ENCODE measurements around the gene CAMTA1.

CAMTA1 gene

GRCh38 chr1:7103874-7104273 is 318.6 kb downstream of the CAMTA1 start:
- no peak overlapping the region for H3K4me3 ChIP-seq (ENCODE audit: low read depth, low read length)
- no peak for TF ChIP-seq CTCF (IDR thresholded peaks at IDR 0.05; ENCODE audit: low read depth, low read length, missing control alignments)
- no peak for DNase-seq (ENCODE audit: low read depth)

DNA sequence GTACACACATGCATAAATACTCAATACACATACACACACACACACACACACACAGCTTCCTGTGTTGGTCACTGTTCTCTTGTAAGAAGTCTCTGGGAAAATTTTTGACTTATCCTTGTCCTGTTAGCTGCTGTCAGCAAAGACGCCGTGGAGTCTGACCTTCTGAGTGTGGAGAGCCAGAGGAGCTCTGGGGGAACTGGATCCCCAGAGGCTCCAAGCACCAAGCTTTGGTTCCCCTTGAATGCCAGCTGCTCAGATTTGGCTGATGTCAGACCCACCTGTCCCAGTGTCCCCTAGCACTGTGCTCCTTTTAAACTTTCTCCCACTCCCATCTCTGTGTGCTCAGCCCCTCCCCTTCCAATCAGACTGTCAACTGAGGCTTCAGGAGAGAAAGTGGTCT is 319.1 kb downstream of the CAMTA1 start:
- no peak for TF ChIP-seq CTCF (IDR thresholded peaks at IDR 0.05; ENCODE audit: low read depth, low read length, missing control alignments)
- H3K4me3 ChIP-seq (ENCODE audit: low read depth, low read length) = no peak overlapping the region
- DNase-seq (ENCODE audit: low read depth) = no peak

DNA sequence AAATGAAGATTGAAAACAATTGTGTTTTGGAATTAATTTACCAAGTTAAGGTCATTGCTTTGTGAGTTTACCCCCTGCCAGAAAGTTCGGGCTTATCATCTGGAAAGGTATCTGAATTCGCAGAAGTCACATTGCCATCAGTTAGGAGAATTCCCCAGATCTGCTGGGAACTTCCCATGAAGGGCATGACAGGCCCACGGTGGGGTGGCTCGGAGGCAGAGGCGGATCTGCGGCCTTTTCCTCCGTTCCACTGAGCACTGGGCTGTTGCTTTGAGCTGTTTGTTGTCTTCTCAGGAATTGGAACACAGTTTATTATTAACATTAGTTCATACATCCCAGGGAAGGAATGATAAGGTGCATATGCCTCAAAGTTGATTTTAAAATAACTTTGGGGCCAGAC is 320.0 kb downstream of the CAMTA1 start:
- no peak for DNase-seq (ENCODE audit: low read depth)
- no peak for TF ChIP-seq CTCF (IDR thresholded peaks at IDR 0.05; ENCODE audit: low read depth, low read length, missing control alignments)

GRCh38 chr1:7106442-7107108 is 321.3 kb downstream of the CAMTA1 start:
- H3K4me3 ChIP-seq (ENCODE audit: low read depth, low read length) = no peak overlapping the region
- DNase-seq (ENCODE audit: low read depth) = no peak
- no peak for TF ChIP-seq CTCF (IDR thresholded peaks at IDR 0.05; ENCODE audit: low read depth, low read length, missing control alignments)

More for the DNA sequence above, 320.0 kb downstream of the CAMTA1 start:
- H3K4me3 ChIP-seq (ENCODE audit: low read depth, low read length) = no peak overlapping the region

DNA sequence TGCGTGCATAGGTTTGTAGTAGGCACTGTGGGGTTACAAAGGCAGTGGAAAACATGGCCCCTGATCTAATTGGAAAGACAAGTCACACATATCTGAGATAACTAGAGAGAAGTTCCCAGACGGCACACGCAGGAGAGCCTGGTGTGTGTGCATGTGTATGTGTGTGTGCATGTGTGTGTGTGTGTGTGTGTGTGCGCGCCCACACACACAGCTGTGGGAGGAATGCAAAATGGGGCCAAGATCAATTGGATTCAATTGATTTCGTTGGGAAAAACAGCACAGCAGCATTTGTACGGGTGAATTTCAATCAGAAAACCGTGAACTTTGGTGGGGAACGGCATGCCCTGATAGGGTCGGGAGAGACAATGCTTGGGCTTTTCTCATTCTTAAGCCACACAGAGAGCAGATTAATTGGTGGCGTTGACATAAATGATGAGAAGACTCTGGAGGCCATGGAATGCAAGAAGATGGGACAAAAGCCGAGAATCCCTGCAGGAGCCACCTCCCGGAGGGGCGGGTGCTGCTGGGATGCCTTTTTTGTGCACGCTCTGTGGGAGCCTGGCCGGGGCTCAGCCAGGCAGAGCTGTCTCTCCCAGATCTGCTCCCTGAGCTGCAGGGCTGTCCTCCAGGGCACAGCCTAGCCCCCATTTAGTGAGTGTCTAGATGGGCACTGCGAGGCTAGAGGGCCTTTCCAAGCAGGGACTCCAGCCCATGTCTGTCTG is 322.0 kb downstream of the CAMTA1 start:
- no peak overlapping the region for H3K4me3 ChIP-seq (ENCODE audit: low read depth, low read length)
- no peak for DNase-seq (ENCODE audit: low read depth)
- TF ChIP-seq CTCF (IDR thresholded peaks at IDR 0.05; ENCODE audit: low read depth, low read length, missing control alignments) = no peak

- H3K4me3 ChIP-seq (ENCODE audit: low read depth, low read length) = no peak overlapping the region
- DNase-seq (ENCODE audit: low read depth) = peak; percentile 39
- TF ChIP-seq CTCF (IDR thresholded peaks at IDR 0.05; ENCODE audit: low read depth, low read length, missing control alignments) = no peak
These were observed 323.0 kb downstream of the CAMTA1 start for GRCh38 chr1:7108251-7108650.

- no peak overlapping the region for H3K4me3 ChIP-seq (ENCODE audit: low read depth, low read length)
- no peak for TF ChIP-seq CTCF (IDR thresholded peaks at IDR 0.05; ENCODE audit: low read depth, low read length, missing control alignments)
- no peak for DNase-seq (ENCODE audit: low read depth)
These were observed 324.6 kb downstream of the CAMTA1 start for GRCh38 chr1:7109901-7110300.

Data from GM12864 (cell line).